ENCODE results near the gene SCCPDH.
"Not testable (repeated sequence)": the region's sequence is repeated elsewhere in the genome, so short reads cannot be mapped to it uniquely, and the experiment has no call there.

Gene SCCPDH

DNA sequence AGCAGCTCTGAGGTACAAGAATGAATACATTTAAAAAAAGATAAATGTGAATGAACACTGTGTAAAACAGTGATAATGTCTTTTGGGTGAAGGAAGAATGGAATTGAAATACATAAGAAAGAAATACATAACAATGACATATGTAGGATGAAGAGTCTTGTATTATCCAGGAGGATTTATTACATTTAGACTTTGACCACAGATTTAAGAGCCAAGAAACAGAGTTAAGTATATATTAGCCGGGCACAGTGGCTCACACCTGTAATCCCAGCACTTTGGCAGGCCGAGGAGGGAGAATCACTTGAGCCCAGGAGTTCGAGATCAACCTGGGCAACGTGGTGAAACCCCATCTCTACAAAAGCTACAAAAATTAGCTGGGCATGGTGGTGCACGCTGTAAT, 79.7 kb downstream of the SCCPDH start:
- ATAC-seq (replicated peaks; ENCODE audit: extremely low read depth, poor library complexity, severe bottlenecking) (no peak), DNase-seq (ENCODE audit: low spot score in 2 of 2) (no peak)
- Mint-ChIP-seq H3K9me3 (no peaks in the 10 kb centered on the region), H3K4me3 (no peak overlapping the region), H3K27me3 (peaks cover 19% of the 10 kb centered on the region), H3K27ac (ENCODE audit: low read depth) (no peak overlapping the region), H3K36me3 (ENCODE audit: insufficient read depth) (no peaks in the 10 kb centered on the region), H3K4me1 (no peaks in the 10 kb centered on the region)

DNA sequence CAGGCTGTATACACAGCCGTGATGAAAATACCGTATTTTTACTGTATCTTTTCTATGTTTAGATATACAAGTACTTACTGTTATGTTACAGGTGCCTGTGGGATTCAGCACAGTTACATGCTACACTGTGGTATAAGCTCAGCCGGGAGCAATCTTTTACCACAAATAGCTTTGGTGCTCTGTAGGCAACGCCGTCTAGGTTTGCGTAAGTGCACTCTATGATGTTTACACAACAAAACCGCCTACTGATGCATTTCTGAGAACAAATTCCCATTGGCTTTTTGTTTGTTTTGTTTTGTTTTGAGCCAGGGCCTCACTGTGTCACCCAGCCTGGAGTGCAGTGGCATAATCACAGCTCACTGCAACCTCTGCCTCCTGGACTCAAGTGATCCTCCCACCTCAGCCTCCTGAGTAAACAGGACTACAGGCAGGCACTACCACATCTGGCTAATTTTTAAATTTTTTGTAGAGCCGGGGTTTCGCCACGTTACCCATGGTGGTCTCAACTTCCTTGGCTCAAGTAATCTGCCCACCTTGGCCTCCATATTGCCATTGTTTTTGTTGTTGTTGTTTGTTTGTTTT, 81.0 kb downstream of the SCCPDH start:
- no peaks in the 10 kb centered on the region for H3K9me3 Mint-ChIP-seq
- no peaks in the 10 kb centered on the region for H3K4me1 Mint-ChIP-seq
- H3K27me3 Mint-ChIP-seq: peaks cover 9% of the 10 kb centered on the region
- no peak overlapping the region for H3K27ac Mint-ChIP-seq (ENCODE audit: low read depth)
- H3K36me3 Mint-ChIP-seq (ENCODE audit: insufficient read depth): no peaks in the 10 kb centered on the region
- no peak overlapping the region for H3K4me3 Mint-ChIP-seq
- ATAC-seq (replicated peaks; ENCODE audit: extremely low read depth, poor library complexity, severe bottlenecking) (no peak), DNase-seq (ENCODE audit: low spot score in 2 of 2) (no peak)

DNA sequence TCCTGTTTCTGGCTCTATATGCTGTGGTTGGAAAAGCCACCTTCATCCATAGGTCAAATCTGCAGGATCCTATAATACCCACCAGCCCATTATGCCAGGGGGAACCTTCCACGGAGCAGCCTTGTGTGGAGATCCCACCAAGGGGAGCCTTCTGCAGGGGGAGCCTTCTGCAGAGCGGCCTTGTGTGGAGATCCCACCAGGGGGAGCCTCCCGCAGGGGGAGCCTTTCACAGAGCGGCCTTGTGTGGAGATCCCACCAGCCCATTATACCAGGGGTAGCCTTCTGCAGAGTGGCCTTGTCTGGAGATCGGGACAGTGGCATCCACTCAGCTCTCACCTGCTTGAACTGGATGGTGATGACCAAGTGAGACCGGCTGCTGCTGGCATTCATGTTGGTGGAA, 85.3 kb downstream of the SCCPDH start:
- no peaks in the 10 kb centered on the region for H3K9me3 Mint-ChIP-seq
- no peak overlapping the region for H3K27ac Mint-ChIP-seq (ENCODE audit: low read depth)
- DNase-seq (ENCODE audit: low spot score in 2 of 2) (no peak), ATAC-seq (replicated peaks; ENCODE audit: extremely low read depth, poor library complexity, severe bottlenecking) (no peak)
- H3K4me1 Mint-ChIP-seq: no peaks in the 10 kb centered on the region
- H3K27me3 Mint-ChIP-seq: peaks cover 41% of the 10 kb centered on the region
- H3K36me3 Mint-ChIP-seq (ENCODE audit: insufficient read depth): no peaks in the 10 kb centered on the region
- no peak overlapping the region for H3K4me3 Mint-ChIP-seq

DNA sequence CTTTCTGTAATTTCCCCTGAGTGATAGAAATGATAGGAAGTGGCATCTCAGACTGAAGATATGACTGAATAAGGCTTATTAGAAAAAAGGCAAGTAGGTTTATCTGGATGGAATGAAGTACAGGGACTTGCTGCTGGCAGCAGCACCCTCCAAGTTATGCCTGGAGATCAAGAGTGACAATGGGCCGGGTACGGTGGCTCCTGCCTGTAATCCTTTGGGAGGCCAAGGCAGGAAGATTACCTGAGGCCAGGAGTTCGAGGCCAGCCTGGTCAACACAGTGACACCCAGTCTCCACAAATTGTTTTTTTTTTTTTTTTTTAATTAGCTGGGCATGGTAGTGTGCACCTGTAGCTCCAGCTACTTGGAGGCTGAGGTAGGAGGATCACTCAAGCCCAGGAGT, 87.8 kb downstream of the SCCPDH start:
- Mint-ChIP-seq H3K4me3 (no peak overlapping the region), H3K4me1 (no peaks in the 10 kb centered on the region)

DNA sequence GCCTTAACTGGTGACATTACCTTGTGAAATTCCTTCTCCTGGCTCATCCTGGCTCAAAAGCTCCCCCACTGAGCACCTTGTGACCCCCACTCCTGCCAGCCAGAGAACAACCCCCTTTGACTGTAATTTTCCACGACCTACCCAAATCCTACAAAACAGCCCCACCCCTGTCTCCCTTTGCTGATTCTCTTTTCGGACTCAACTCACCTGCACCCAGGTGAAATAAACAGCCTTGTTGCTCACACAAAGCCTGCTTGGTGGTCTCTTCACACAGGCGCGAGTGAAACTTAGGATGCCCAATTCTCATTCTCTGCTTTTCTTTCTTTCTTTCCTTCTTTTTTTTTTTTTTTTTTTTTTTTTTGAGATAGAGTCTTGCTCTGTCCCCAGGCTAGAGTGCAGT, 89.1 kb downstream of the SCCPDH start:
- H3K4me3 Mint-ChIP-seq; DNase-seq (ENCODE audit: low spot score in 2 of 2); H3K27ac Mint-ChIP-seq (ENCODE audit: low read depth); ATAC-seq (replicated peaks; ENCODE audit: extremely low read depth, poor library complexity, severe bottlenecking); H3K4me1 Mint-ChIP-seq; H3K9me3 Mint-ChIP-seq; H3K36me3 Mint-ChIP-seq (ENCODE audit: insufficient read depth): not testable (repeated sequence)
- peaks cover 44% of the 10 kb centered on the region for H3K27me3 Mint-ChIP-seq

More for the DNA sequence above, 87.8 kb downstream of the SCCPDH start:
- ATAC-seq (replicated peaks; ENCODE audit: extremely low read depth, poor library complexity, severe bottlenecking): no peak
- H3K27ac Mint-ChIP-seq (ENCODE audit: low read depth): no peak overlapping the region
- no peaks in the 10 kb centered on the region for H3K36me3 Mint-ChIP-seq (ENCODE audit: insufficient read depth)
- no peak for DNase-seq (ENCODE audit: low spot score in 2 of 2)
- peaks cover 53% of the 10 kb centered on the region for H3K27me3 Mint-ChIP-seq
- no peaks in the 10 kb centered on the region for H3K9me3 Mint-ChIP-seq

DNA sequence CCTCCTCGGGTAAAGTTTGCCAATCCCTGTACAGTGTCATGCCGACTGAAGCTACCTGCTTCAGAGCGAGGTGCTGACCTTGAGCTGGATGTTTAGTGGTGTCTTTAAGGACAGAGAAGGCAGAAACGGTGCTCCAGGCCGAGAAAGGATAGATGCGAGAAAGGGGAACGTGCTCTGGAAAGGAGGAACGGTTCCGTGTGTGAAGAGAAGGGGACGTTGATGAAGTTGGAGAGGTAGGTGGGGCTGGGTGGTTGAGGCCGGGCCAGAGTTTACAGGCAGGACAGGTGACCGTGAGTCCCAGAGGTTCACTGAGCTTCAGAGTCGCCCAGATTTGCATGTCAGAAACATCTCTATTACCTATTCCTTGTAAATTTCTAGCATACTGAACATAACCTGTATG, 90.7 kb downstream of the SCCPDH start:
- Mint-ChIP-seq H3K9me3 (no peaks in the 10 kb centered on the region), H3K27ac (ENCODE audit: low read depth) (no peak overlapping the region), H3K4me1 (no peaks in the 10 kb centered on the region), H3K4me3 (no peak overlapping the region), H3K36me3 (ENCODE audit: insufficient read depth) (peaks cover 4% of the 10 kb centered on the region), H3K27me3 (peaks cover 44% of the 10 kb centered on the region)
- ATAC-seq (replicated peaks; ENCODE audit: extremely low read depth, poor library complexity, severe bottlenecking) (no peak), DNase-seq (ENCODE audit: low spot score in 2 of 2) (no peak)

DNA sequence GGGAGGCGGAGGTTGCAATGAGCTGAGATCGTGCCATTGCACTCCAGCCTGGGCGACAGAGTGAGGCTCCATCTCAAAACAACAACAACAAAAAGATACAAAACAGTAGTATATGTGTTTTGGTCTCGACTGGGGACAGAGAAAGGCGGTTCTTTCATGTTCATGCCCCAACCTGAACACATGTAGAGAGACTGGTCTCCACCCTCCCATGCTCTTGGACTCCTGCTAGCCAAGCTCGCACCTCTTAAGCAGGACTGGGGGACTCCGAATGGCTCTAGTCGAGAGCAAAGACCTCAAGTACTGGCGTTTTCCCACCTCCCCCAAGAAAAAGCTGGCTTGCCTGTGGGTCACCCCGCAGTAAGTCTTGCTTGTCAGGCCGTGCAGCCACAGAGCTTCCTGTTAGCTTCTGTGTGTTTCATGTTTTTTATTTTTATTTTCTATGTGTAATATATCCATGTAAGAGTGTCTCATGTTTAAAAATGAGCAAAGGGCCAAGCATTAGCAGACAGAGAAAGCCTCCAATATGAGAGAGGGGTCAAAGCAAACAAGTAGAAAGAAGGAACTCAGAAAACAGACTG, 91.6 kb downstream of the SCCPDH start:
- no peaks in the 10 kb centered on the region for H3K9me3 Mint-ChIP-seq
- DNase-seq (ENCODE audit: low spot score in 2 of 2) (no peak), ATAC-seq (replicated peaks; ENCODE audit: extremely low read depth, poor library complexity, severe bottlenecking) (no peak)
- peaks cover 4% of the 10 kb centered on the region for H3K36me3 Mint-ChIP-seq (ENCODE audit: insufficient read depth)
- H3K27me3 Mint-ChIP-seq: peaks cover 44% of the 10 kb centered on the region
- no peaks in the 10 kb centered on the region for H3K4me1 Mint-ChIP-seq
- no peak overlapping the region for H3K4me3 Mint-ChIP-seq
- H3K27ac Mint-ChIP-seq (ENCODE audit: low read depth): no peak overlapping the region
